Activated CD4-positive, alpha-beta memory T cell treated with anti-CD3 and anti-CD28 coated beads, Interleukin-2, amount 10 ng/mL, durations not matched to agents 7 days and 5 days (primary cell): Measurements from ENCODE around the gene MYO1F. TPM values are rescaled to one million over a fixed set of nuclear protein-coding genes. Genes with fewer than 3 reads are reported as not detected.
A peak's percentile ranks its signal among the peaks of the same experiment; 100 is the strongest.

Experiments
- CTCF ChIA-PET: fragments of 350-600 bp; sonication (Branson Sonifier 250); formaldehyde crosslinking; loops from one replicate; lab custom pipeline; 2021; ENCODE audit warnings: antibody characterized with exemption, inconsistent platforms; lab: Charles Lee
- POLR2A ChIA-PET: fragments of 350-600 bp; sonication (Branson Sonifier 250); formaldehyde crosslinking; loops from one replicate; lab custom pipeline; 2021; ENCODE audit warnings: antibody characterized with exemption; lab: Charles Lee
- DNase-seq: peaks from one replicate; pipeline ENCODE4 v3.0.0-alpha.2; 2020
- H3K27ac Mint-ChIP-seq: one replicate; pipeline ENCODE4 v1.8.0; 2021; ENCODE audit warnings: mild to moderate bottlenecking, mixed read lengths
- H3K27me3 Mint-ChIP-seq: one replicate; pipeline ENCODE4 v1.8.0; 2021; ENCODE audit warnings: mixed read lengths
- H3K36me3 Mint-ChIP-seq: one replicate; pipeline ENCODE4 v1.8.0; 2021; ENCODE audit warnings: low read depth, mixed read lengths
- H3K4me1 Mint-ChIP-seq: one replicate; pipeline ENCODE4 v1.8.0; 2021; ENCODE audit warnings: mixed read lengths
- H3K4me3 Mint-ChIP-seq: one replicate; pipeline ENCODE4 v1.8.0; 2021; ENCODE audit warnings: mild to moderate bottlenecking, mixed read lengths
- H3K9me3 Mint-ChIP-seq: one replicate; pipeline ENCODE4 v1.8.0; 2021; ENCODE audit warnings: mixed read lengths
- total RNA-seq, 2 experiments: library from RNA; stranded (reverse); gene quantifications; one replicate each; pipeline ENCODE4 v1.2.3, GENCODE V29; 2021

The MYO1F gene
- total RNA-seq, 2 experiments from 2014 or later, result 420 TPM

GRCh38 chr19:8611391-8611876, 34.2 kb upstream of the MYO1F start:
- no peak for DNase-seq
- CTCF ChIA-PET, result interaction anchor here (0.9 kb wide), 1 partner anchor 30 kb away, joined by 3 read pairs; no protein-coding TSS in a partner anchor
- no peaks in the 10 kb centered on the region for H3K36me3 Mint-ChIP-seq
- POLR2A ChIA-PET, result no interaction called here
- H3K27me3 Mint-ChIP-seq, result peaks cover 16% of the 10 kb centered on the region
- H3K27ac Mint-ChIP-seq, result no peak overlapping the region
- no peaks in the 10 kb centered on the region for H3K9me3 Mint-ChIP-seq
- peak overlapping the region; percentile 7 for H3K4me3 Mint-ChIP-seq
- peaks cover 16% of the 10 kb centered on the region for H3K4me1 Mint-ChIP-seq

- H3K36me3 Mint-ChIP-seq, result no peaks in the 10 kb centered on the region
- H3K9me3 Mint-ChIP-seq, result peaks cover 2% of the 10 kb centered on the region
- DNase-seq, result no peak
- POLR2A ChIA-PET, result no interaction called here
- peaks cover 16% of the 10 kb centered on the region for H3K27me3 Mint-ChIP-seq
- H3K27ac Mint-ChIP-seq, result no peak overlapping the region
- CTCF ChIA-PET, result interaction anchor here (0.9 kb wide), 1 partner anchor 29 kb away, joined by 3 read pairs; no protein-coding TSS in a partner anchor
- H3K4me1 Mint-ChIP-seq, result peaks cover 16% of the 10 kb centered on the region
- no peak overlapping the region for H3K4me3 Mint-ChIP-seq
Measured at GRCh38 chr19:8610936-8611300, 33.7 kb upstream of the MYO1F start.

- Mint-ChIP-seq H3K36me3 (no peaks in the 10 kb centered on the region), H3K4me1 (peaks cover 14% of the 10 kb centered on the region), H3K4me3 (peak within 1 kb of the TSS; percentile 66), H3K9me3 (peaks cover 4% of the 10 kb centered on the region), H3K27me3 (peaks cover 13% of the 10 kb centered on the region), H3K27ac (no peak within 1 kb of the TSS)
- ChIA-PET CTCF (no interaction called here), POLR2A (no interaction called here)
- no peak for DNase-seq
Measured at GRCh38 chr19:8610041-8610935, 33.0 kb upstream of the MYO1F start, which contains the start of gene ADAMTS10. Gene ADAMTS10, minus strand, starts transcription at chr19:8610715. Its CDS starts 5,005 bp downstream, at chr19:8605710.

GRCh38 chr19:8609279-8610040, 32.2 kb upstream of the MYO1F start:
- ChIA-PET POLR2A (no interaction called here), CTCF (no interaction called here)
- no peak overlapping the region for H3K27ac Mint-ChIP-seq
- H3K27me3 Mint-ChIP-seq, result peaks cover 13% of the 10 kb centered on the region
- no peaks in the 10 kb centered on the region for H3K36me3 Mint-ChIP-seq
- H3K4me3 Mint-ChIP-seq, result peak overlapping the region; percentile 66
- H3K4me1 Mint-ChIP-seq, result peaks cover 14% of the 10 kb centered on the region
- no peak for DNase-seq
- H3K9me3 Mint-ChIP-seq, result peaks cover 8% of the 10 kb centered on the region

- DNase-seq, result no peak
- peak overlapping the region; percentile 28 for H3K4me3 Mint-ChIP-seq
- H3K27ac Mint-ChIP-seq, result no peak overlapping the region
- H3K27me3 Mint-ChIP-seq, result peaks cover 13% of the 10 kb centered on the region
- no peaks in the 10 kb centered on the region for H3K36me3 Mint-ChIP-seq
- ChIA-PET CTCF (no interaction called here), POLR2A (no interaction called here)
- H3K4me1 Mint-ChIP-seq, result peaks cover 14% of the 10 kb centered on the region
- peaks cover 8% of the 10 kb centered on the region for H3K9me3 Mint-ChIP-seq
Measured at GRCh38 chr19:8608941-8609278, 31.7 kb upstream of the MYO1F start.

GRCh38 chr19:8607386-8607785, 30.1 kb upstream of the MYO1F start:
- POLR2A ChIA-PET, result no interaction called here
- peaks cover 14% of the 10 kb centered on the region for H3K4me1 Mint-ChIP-seq
- CTCF ChIA-PET, result interaction anchor here (1.5 kb wide), 1 partner anchor 9 kb away, joined by 3 read pairs; no protein-coding TSS in a partner anchor

GRCh38 chr19:8605514-8605913, 28.3 kb upstream of the MYO1F start:
- no peaks in the 10 kb centered on the region for H3K36me3 Mint-ChIP-seq
- DNase-seq, result no peak
- ChIA-PET POLR2A (no interaction called here), CTCF (no interaction called here)
- H3K27ac Mint-ChIP-seq, result no peak overlapping the region
- H3K27me3 Mint-ChIP-seq, result peaks cover 12% of the 10 kb centered on the region
- peaks cover 12% of the 10 kb centered on the region for H3K9me3 Mint-ChIP-seq
- H3K4me3 Mint-ChIP-seq, result no peak overlapping the region
- peaks cover 12% of the 10 kb centered on the region for H3K4me1 Mint-ChIP-seq

More at GRCh38 chr19:8607386-8607785, 30.1 kb upstream of the MYO1F start:
- DNase-seq, result no peak
- Mint-ChIP-seq H3K27ac (no peak overlapping the region), H3K9me3 (peaks cover 12% of the 10 kb centered on the region), H3K27me3 (peaks cover 12% of the 10 kb centered on the region), H3K36me3 (no peaks in the 10 kb centered on the region), H3K4me3 (no peak overlapping the region)

- no peak for DNase-seq
- H3K27me3 Mint-ChIP-seq, result no peaks in the 10 kb centered on the region
- CTCF ChIA-PET, result no interaction called here
- no peaks in the 10 kb centered on the region for H3K36me3 Mint-ChIP-seq
- no peak overlapping the region for H3K4me3 Mint-ChIP-seq
- POLR2A ChIA-PET, result no interaction called here
- no peaks in the 10 kb centered on the region for H3K4me1 Mint-ChIP-seq
- peaks cover 14% of the 10 kb centered on the region for H3K9me3 Mint-ChIP-seq
- H3K27ac Mint-ChIP-seq, result no peak overlapping the region
Measured at GRCh38 chr19:8601796-8602195, 24.6 kb upstream of the MYO1F start.

- no peaks in the 10 kb centered on the region for H3K27me3 Mint-ChIP-seq
- no peak overlapping the region for H3K27ac Mint-ChIP-seq
- H3K36me3 Mint-ChIP-seq, result no peaks in the 10 kb centered on the region
- H3K4me3 Mint-ChIP-seq, result no peak overlapping the region
- ChIA-PET POLR2A (no interaction called here), CTCF (no interaction called here)
- H3K4me1 Mint-ChIP-seq, result no peaks in the 10 kb centered on the region
- DNase-seq, result no peak
- peaks cover 12% of the 10 kb centered on the region for H3K9me3 Mint-ChIP-seq
Measured at GRCh38 chr19:8600816-8601215, 23.6 kb upstream of the MYO1F start.

- CTCF ChIA-PET, result no interaction called here
Measured at GRCh38 chr19:8600064-8600463, 22.8 kb upstream of the MYO1F start.

GRCh38 chr19:8596168-8596567, 18.9 kb upstream of the MYO1F start:
- H3K4me1 Mint-ChIP-seq, result peaks cover 11% of the 10 kb centered on the region
- CTCF ChIA-PET, result interaction anchor here (6.9 kb wide), 1 partner anchor 15 kb away, joined by 41 read pairs; no protein-coding TSS in a partner anchor
- H3K9me3 Mint-ChIP-seq, result peaks cover 21% of the 10 kb centered on the region
- POLR2A ChIA-PET, result no interaction called here
- DNase-seq, result no peak
- no peak overlapping the region for H3K27ac Mint-ChIP-seq
- peaks cover 6% of the 10 kb centered on the region for H3K36me3 Mint-ChIP-seq
- no peak overlapping the region for H3K4me3 Mint-ChIP-seq
- peaks cover 6% of the 10 kb centered on the region for H3K27me3 Mint-ChIP-seq

More at GRCh38 chr19:8600064-8600463, 22.8 kb upstream of the MYO1F start:
- peaks cover 10% of the 10 kb centered on the region for H3K9me3 Mint-ChIP-seq
- no peak overlapping the region for H3K4me3 Mint-ChIP-seq
- H3K36me3 Mint-ChIP-seq, result no peaks in the 10 kb centered on the region
- POLR2A ChIA-PET, result no interaction called here
- H3K4me1 Mint-ChIP-seq, result no peaks in the 10 kb centered on the region
- no peak for DNase-seq
- no peaks in the 10 kb centered on the region for H3K27me3 Mint-ChIP-seq
- H3K27ac Mint-ChIP-seq, result no peak overlapping the region

- Mint-ChIP-seq H3K4me3 (no peak overlapping the region), H3K36me3 (peaks cover 6% of the 10 kb centered on the region), H3K9me3 (peaks cover 21% of the 10 kb centered on the region), H3K27me3 (peaks cover 9% of the 10 kb centered on the region), H3K27ac (no peak overlapping the region), H3K4me1 (peaks cover 11% of the 10 kb centered on the region)
- ChIA-PET CTCF (interaction anchor here (6.9 kb wide), 1 partner anchor 14 kb away, joined by 41 read pairs; no protein-coding TSS in a partner anchor), POLR2A (no interaction called here)
- no peak for DNase-seq
Measured at GRCh38 chr19:8595651-8596050, 18.4 kb upstream of the MYO1F start.

GRCh38 chr19:8593931-8594330, 16.7 kb upstream of the MYO1F start:
- CTCF ChIA-PET, result interaction anchor here (1.3 to 6.9 kb wide), 4 partner anchors 13 to 107 kb away, joined by 4 to 41 read pairs (median 6); no protein-coding TSS in a partner anchor
- Mint-ChIP-seq H3K27me3 (peaks cover 9% of the 10 kb centered on the region), H3K4me1 (peaks cover 11% of the 10 kb centered on the region), H3K9me3 (peaks cover 21% of the 10 kb centered on the region), H3K36me3 (peaks cover 6% of the 10 kb centered on the region), H3K4me3 (no peak overlapping the region), H3K27ac (no peak overlapping the region)
- no peak for DNase-seq
- POLR2A ChIA-PET, result no interaction called here
